Measurements from ENCODE around the gene GPR85.
"Not testable (repeated sequence)": the region's sequence is repeated elsewhere in the genome, so short reads cannot be mapped to it uniquely, and the experiment has no call there.

Gene GPR85, protein sequence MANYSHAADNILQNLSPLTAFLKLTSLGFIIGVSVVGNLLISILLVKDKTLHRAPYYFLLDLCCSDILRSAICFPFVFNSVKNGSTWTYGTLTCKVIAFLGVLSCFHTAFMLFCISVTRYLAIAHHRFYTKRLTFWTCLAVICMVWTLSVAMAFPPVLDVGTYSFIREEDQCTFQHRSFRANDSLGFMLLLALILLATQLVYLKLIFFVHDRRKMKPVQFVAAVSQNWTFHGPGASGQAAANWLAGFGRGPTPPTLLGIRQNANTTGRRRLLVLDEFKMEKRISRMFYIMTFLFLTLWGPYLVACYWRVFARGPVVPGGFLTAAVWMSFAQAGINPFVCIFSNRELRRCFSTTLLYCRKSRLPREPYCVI

GRCh38 chr7:113086431-113086888 lies at the start of gene GPR85:
TSS of gene GPR85 (minus strand) at chr7:113086827. CDS start at chr7:113084721, 2,106 bp downstream.
- DNase-seq: peak; percentile 33 to 42

GRCh38 chr7:113134025-113134424 lies 47.4 kb upstream of the GPR85 start:
- DNase-seq: no peak

DNA sequence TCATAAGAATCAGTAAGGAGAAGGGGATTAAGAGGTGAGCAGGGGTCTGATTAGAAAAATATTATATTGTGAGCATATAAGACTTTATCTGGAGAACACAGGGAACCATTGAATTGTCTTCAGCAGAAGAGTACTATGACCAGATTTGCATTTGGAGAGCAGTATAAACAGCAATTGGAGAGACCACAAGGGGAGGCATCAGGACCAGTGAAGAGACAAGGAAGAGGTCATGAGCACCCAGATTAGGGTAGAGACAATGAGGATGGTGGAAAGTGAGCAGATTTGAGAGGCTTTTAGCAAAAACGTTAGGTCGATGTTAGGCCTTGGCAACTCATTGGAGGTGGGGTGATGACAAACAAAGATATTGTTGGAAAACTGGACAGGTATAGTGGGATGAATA lies 44.7 kb upstream of the GPR85 start:
- DNase-seq: no peak

GRCh38 chr7:113128031-113128430 lies 41.4 kb upstream of the GPR85 start:
- DNase-seq: no peak

- DNase-seq: no peak
Observed at GRCh38 chr7:113125728-113126127, 39.1 kb upstream of the GPR85 start.

DNA sequence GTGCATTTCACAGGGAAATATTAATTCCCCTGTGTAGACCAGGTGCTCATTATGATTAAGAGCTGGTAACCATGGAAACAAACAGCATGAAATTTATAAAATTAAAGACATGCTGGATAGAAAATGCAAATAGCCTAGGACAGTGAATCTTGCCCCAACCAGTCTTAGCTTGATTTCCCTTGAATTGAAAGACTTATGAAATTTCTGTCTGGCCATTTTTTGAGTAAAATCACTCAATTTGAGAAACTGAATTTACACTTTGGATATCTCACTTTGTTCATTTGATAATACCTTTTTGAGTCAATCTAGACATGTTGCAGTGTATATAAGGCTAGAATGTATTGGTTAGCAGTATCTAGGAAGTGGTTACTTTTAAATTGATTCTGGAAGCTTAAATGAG lies 36.1 kb upstream of the GPR85 start:
- no peak for DNase-seq

- no peak for DNase-seq
Observed at GRCh38 chr7:113120647-113121046, 34.0 kb upstream of the GPR85 start.

GRCh38 chr7:113119429-113119828 lies 32.8 kb upstream of the GPR85 start:
- DNase-seq: no peak

- peak; percentile 78 to 92 for DNase-seq
Observed at GRCh38 chr7:113118074-113118959, 31.7 kb upstream of the GPR85 start, which contains the start of gene SMIM30. TSS of gene SMIM30 (minus strand) at chr7:113118554. CDS start at chr7:113117578, 976 bp downstream.

DNA sequence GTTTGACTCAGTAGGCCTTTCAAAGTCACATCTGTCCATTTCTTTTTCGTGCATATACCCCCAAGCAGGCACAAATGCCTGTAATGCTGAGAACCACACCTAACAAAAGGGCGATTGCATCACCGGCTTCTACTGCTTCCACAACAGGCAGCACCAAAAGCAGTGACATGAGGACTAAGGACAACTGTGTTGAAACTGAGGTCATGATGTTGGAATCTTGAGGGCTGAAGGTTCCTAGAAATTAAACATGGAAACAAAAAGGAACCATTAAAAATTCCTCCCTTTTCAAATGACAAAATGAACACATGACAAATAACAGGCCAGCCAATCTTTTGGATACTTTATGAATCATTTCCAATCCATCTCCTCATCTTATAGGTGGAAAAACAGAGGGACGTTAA lies 30.7 kb upstream of the GPR85 start:
- DNase-seq: not testable (repeated sequence)

DNA sequence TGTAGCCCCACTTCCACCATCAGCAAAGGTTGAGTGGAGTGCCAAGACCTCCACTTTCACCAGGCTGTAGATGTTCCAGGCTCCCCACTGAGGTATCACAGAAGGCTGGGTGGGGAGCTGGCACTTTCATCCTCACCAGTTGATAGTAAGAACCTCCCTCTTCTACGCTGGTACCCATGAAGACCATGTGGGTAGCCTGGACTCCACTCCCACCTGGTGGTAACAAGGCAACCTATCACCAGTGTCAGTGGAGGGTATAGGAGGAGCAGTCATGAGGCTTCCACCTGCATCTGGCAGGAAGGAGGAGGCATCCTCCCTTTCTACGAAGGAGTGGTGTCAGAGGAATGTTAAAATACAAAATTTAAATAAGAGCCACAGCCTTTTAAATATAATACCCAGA lies 27.3 kb upstream of the GPR85 start:
- no peak for DNase-seq

GRCh38 chr7:113109718-113110117 lies 23.1 kb upstream of the GPR85 start:
- no peak for DNase-seq

GRCh38 chr7:113100121-113100603 lies 13.5 kb upstream of the GPR85 start:
- DNase-seq: no peak

GRCh38 chr7:113099284-113099919 lies 12.8 kb upstream of the GPR85 start:
- no peak for DNase-seq

DNA sequence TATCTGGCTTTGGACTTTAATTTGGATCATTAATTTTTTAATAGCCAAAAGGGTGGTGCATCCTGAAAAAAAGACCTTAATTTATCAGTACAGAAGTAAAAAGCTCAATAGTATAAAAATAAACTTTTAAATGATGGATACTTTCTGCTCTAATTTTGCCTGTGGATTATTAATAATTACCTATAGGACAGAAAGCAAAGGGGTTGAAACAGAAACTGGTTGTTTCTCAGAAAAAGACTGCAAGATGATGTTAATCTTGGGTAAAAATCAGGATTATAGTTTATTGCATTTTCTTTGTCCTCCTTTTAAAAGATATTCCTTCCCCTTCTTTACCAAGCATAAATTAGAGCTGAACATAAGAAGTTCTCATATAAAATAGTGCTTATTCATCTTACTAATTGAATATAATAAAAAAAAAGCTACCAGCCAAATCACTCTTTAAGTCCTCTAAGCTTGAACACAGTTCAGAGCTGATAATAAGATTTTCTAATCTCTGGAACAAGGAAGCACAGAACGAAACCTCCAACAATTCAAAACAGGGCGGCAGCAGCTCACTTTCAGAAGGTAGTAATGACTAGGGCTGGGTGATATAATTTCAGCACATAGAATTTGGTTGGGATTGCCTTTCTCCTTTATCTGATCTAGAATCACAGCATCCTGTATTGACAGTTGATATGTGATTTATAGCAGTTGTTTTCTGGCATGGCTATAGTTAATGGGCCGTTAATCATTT lies 8.1 kb upstream of the GPR85 start:
- no peak for DNase-seq

GRCh38 chr7:113093561-113093960 lies 6.9 kb upstream of the GPR85 start:
- no peak for DNase-seq

DNA sequence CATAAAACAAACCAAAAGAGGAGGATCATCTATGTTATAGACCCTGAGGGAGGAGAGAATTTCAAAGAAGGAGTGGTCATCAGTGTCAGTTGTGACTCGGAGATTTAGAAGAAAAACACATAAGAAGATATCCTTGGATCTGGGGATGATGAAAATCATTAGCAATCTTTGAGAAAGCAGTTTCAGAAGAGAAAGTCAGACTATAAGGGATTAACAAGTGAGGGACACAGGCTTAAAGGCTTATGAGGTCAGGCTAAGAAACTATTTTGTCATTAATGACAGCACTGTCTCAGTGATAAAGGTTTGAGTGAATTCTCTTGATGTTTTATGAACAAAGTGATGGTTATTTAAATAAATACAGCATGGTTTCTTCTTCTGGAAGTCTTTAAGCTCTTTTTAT lies 6.1 kb upstream of the GPR85 start:
- no peak for DNase-seq

- DNase-seq: no peak
Observed at GRCh38 chr7:113087071-113087998, 708 bp upstream of the GPR85 start.

- peak in 1 of 2 experiments; percentile 42 for DNase-seq
Observed at GRCh38 chr7:113085781-113086390, 741 bp downstream of the GPR85 start.

- DNase-seq: no peak
Observed at GRCh38 chr7:113084496-113085172, 2.0 kb downstream of the GPR85 start.
